ENCODE data around the gene NEK4. TPM values are rescaled to one million over a fixed set of nuclear protein-coding genes. Genes with fewer than 3 reads are reported as not detected.

Gene NEK4
- total and polyA plus RNA-seq, 2 of the 13 experiments (the other 11 are each of a cell fraction or from before 2014, with no cell fraction given): 16.5 to 38.0 TPM

GRCh38 chr3:52795298-52795900 lies 24.7 kb upstream of the NEK4 start (continued):
- peak; percentile 49; the same call in 1 of the 2 replicates for TF ChIP-seq NFIC (IDR thresholded peaks at IDR 0.05; ENCODE audit: low read length)
- TF ChIP-seq ZBTB49 (CRISPR knock-in tag; IDR thresholded peaks at IDR 0.05; ENCODE audit: borderline replicate concordance): no peak
- peak; percentile 47; the same call in 1 of the 2 replicates for TF ChIP-seq ZBTB38 (CRISPR knock-in tag; IDR thresholded peaks at IDR 0.05)
- no peak for TF ChIP-seq NR3C1 (CRISPR knock-in tag; IDR thresholded peaks at IDR 0.05)
- peak; percentile 97 for TF ChIP-seq ZNF362 (CRISPR knock-in tag; IDR thresholded peaks at IDR 0.05; ENCODE audit: borderline replicate concordance)
- TF ChIP-seq MBNL3 (CRISPR knock-in tag; conservative IDR thresholded peaks at IDR 0.05): no peak
- peak; percentile 78 for TF ChIP-seq ARID5B (CRISPR knock-in tag; IDR thresholded peaks at IDR 0.05)
- no peak for TF ChIP-seq ZC3H13 (CRISPR knock-in tag; IDR thresholded peaks at IDR 0.05)
- no peak for TF ChIP-seq SALL2 (CRISPR knock-in tag; IDR thresholded peaks at IDR 0.05)
- no peak for TF ChIP-seq ZNF567 (CRISPR knock-in tag; IDR thresholded peaks at IDR 0.05; ENCODE audit: borderline replicate concordance)
- peak; percentile 41; the same call in 1 of the 2 replicates for TF ChIP-seq RCOR2 (CRISPR knock-in tag; IDR thresholded peaks at IDR 0.05)
- peak; percentile 74 for TF ChIP-seq ARNTL (CRISPR knock-in tag; IDR thresholded peaks at IDR 0.05)
- peak; percentile 80; the same call in 1 of the 2 replicates for TF ChIP-seq TSC22D2 (CRISPR knock-in tag; IDR thresholded peaks at IDR 0.05; ENCODE audit: borderline replicate concordance)
- no peak for TF ChIP-seq ZNF264 (CRISPR knock-in tag; IDR thresholded peaks at IDR 0.05)
- no peak for TF ChIP-seq LBX2 (CRISPR knock-in tag; IDR thresholded peaks at IDR 0.05; ENCODE audit: borderline replicate concordance)
- TF ChIP-seq JUN (CRISPR knock-in tag; IDR thresholded peaks at IDR 0.05): no peak
- TF ChIP-seq ZBTB10 (CRISPR knock-in tag; IDR thresholded peaks at IDR 0.05; ENCODE audit: borderline replicate concordance): peak; percentile 91; the same call in 1 of the 2 replicates
- no peak for TF ChIP-seq CAMTA2 (CRISPR knock-in tag; IDR thresholded peaks at IDR 0.05; ENCODE audit: borderline replicate concordance)
- TF ChIP-seq EHMT2 (IDR thresholded peaks at IDR 0.05; ENCODE audit: borderline replicate concordance, low read depth, low read length): no peak

Measured in HepG2 (cell line).